ENCODE measurements around the gene SGK1. TPM values are rescaled to one million over a fixed set of nuclear protein-coding genes. Genes with fewer than 3 reads are reported as not detected.

Gene SGK1
- total RNA-seq, 6 donors from 2014 or later: 118 to 426 (median 199) TPM

DNA sequence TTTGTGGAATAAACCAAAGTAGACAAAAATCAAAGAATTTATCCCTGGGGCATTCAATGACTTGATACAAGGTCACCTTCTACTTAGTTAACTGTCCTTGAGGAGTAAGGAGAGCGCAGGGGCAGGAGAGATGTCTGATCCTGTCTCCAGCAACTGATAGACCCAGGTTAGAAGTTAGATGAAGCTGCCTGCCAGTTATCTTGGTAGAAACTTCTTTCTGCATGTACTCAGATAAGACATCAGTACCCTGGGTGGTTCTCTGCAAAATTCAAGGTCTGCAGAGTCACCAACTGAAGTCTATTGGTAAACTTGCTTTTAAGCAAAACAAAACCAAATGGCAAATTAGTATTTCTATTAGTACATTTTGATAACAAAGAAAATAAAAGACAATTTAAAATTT is 2.7 kb downstream of the SGK1 start:
- Histone ChIP-seq H3K4me1 (peaks cover 4 to 17% (median 10%) of the 10 kb centered on the region in 4 donors), H3K27ac (no peak overlapping the region), H3K9me3 (no peaks in the 10 kb centered on the region), H3K27me3 (peaks cover 0 to 3% (median 0%) of the 10 kb centered on the region in 4 donors), H3K4me3 (no peak overlapping the region), H3K36me3 (no peaks in the 10 kb centered on the region)
- TF ChIP-seq POLR2A (IDR thresholded peaks at IDR 0.05) (no peak), POLR2AphosphoS5 (IDR thresholded peaks at IDR 0.05) (no peak), EP300 (IDR thresholded peaks at IDR 0.05) (no peak)
- TF ChIP-seq, protein P1, sequence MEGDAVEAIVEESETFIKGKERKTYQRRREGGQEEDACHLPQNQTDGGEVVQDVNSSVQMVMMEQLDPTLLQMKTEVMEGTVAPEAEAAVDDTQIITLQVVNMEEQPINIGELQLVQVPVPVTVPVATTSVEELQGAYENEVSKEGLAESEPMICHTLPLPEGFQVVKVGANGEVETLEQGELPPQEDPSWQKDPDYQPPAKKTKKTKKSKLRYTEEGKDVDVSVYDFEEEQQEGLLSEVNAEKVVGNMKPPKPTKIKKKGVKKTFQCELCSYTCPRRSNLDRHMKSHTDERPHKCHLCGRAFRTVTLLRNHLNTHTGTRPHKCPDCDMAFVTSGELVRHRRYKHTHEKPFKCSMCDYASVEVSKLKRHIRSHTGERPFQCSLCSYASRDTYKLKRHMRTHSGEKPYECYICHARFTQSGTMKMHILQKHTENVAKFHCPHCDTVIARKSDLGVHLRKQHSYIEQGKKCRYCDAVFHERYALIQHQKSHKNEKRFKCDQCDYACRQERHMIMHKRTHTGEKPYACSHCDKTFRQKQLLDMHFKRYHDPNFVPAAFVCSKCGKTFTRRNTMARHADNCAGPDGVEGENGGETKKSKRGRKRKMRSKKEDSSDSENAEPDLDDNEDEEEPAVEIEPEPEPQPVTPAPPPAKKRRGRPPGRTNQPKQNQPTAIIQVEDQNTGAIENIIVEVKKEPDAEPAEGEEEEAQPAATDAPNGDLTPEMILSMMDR (IDR thresholded peaks at IDR 0.05): no peak
- 90 to 97% methylated on average over 1 of the region's 1 CpG for WGBS, 2 donors
- ATAC-seq (ENCODE audit: low FRiP score in 2 of 2) (no peak), DNase-seq (no peak)

GRCh38 chr6:134314006-134314821 is 3.7 kb downstream of the SGK1 start:
- DNase-seq: no peak
- TF ChIP-seq POLR2A (IDR thresholded peaks at IDR 0.05) (no peak), POLR2AphosphoS5 (IDR thresholded peaks at IDR 0.05) (no peak), EP300 (IDR thresholded peaks at IDR 0.05) (no peak)
- TF ChIP-seq, protein P1 (IDR thresholded peaks at IDR 0.05): no peak
- WGBS, 2 donors: 91 to 93% methylated on average over 4 of the region's 4 CpGs
- ATAC-seq (ENCODE audit: low FRiP score in 2 of 2): no peak
- H3K4me3 ChIP-seq: no peak overlapping the region
- H3K36me3 ChIP-seq: no peaks in the 10 kb centered on the region
- no peaks in the 10 kb centered on the region for H3K9me3 ChIP-seq
- peaks cover 4 to 17% (median 10%) of the 10 kb centered on the region in 4 donors for H3K4me1 ChIP-seq
- H3K27ac ChIP-seq: no peak overlapping the region
- H3K27me3 ChIP-seq: peaks cover 0 to 3% (median 0%) of the 10 kb centered on the region in 4 donors

DNA sequence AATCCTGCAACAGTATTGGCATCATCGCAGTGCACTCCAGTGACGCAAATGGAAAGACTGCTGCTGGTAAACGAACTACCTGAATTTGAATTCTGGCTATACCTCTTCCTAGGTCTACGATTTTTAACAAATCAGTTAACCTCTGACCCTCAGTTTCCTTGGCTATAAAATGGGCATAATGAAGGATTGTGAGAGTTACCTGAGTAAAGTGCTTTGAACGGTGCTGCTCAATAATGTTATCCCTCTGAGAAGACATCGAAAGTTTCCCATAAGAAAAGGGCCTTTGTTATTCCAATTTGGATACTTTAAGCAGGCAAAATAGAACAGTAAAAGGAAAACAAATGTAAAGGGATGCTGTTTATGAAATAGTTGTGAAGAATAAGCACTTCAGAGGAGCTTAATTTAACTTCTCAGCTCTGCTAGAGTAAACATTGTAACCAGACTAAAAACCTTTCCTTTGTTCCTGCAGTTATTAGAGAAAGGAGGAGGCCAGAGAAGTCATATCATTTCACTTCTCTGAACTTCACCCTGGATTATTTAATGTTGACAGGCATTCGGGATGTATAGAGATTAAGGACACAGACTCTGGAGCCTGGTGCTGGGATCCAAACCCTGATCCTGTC is 5.8 kb downstream of the SGK1 start:
- DNase-seq (no peak), ATAC-seq (ENCODE audit: low FRiP score in 2 of 2) (no peak)
- Histone ChIP-seq H3K4me3 (no peak overlapping the region), H3K36me3 (no peaks in the 10 kb centered on the region), H3K27ac (no peak overlapping the region), H3K27me3 (no peaks in the 10 kb centered on the region), H3K9me3 (no peaks in the 10 kb centered on the region), H3K4me1 (peaks cover 0 to under 1% (median 0%) of the 10 kb centered on the region in 4 donors)
- TF ChIP-seq, protein P1 (IDR thresholded peaks at IDR 0.05): no peak
- TF ChIP-seq EP300 (IDR thresholded peaks at IDR 0.05) (no peak), POLR2A (IDR thresholded peaks at IDR 0.05) (no peak), POLR2AphosphoS5 (IDR thresholded peaks at IDR 0.05) (no peak)
- 80 to 84% methylated on average over 7 of the region's 7 CpGs for WGBS, 2 donors

DNA sequence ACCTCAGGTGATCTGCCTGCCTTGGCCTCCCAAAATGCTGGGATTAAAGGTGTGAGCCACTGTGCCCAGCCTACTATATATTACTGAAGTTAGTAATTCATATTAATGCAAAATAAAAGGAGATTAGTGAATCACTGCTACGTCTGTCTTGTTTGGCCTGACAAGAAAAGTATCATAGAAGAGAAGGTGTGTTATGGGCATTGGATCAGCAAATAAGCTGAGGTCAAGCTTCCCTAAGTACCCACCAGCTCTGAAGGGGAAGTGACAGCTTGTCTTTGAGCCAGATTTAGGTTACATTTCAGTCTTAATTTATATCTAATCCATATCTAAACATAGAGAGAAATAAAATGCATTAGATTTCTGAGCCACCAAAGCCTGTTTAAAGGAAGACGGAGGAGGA is 7.1 kb downstream of the SGK1 start:
- Histone ChIP-seq H3K27me3 (no peaks in the 10 kb centered on the region), H3K9me3 (no peaks in the 10 kb centered on the region), H3K27ac (no peak overlapping the region), H3K4me3 (no peak overlapping the region), H3K36me3 (no peaks in the 10 kb centered on the region), H3K4me1 (no peaks in the 10 kb centered on the region)
- ATAC-seq (ENCODE audit: low FRiP score in 2 of 2) (no peak), DNase-seq (no peak)
- WGBS, 2 donors: 76 to 83% methylated on average over 2 of the region's 2 CpGs
- TF ChIP-seq POLR2AphosphoS5 (IDR thresholded peaks at IDR 0.05) (no peak), POLR2A (IDR thresholded peaks at IDR 0.05) (no peak)

- no peak for DNase-seq
- H3K9me3 ChIP-seq: no peaks in the 10 kb centered on the region
- H3K27me3 ChIP-seq: no peaks in the 10 kb centered on the region
- no peak overlapping the region for H3K4me3 ChIP-seq
- no peak for ATAC-seq (ENCODE audit: low FRiP score in 2 of 2)
- TF ChIP-seq, protein P1 (IDR thresholded peaks at IDR 0.05): no peak
- TF ChIP-seq POLR2AphosphoS5 (IDR thresholded peaks at IDR 0.05) (no peak), POLR2A (IDR thresholded peaks at IDR 0.05) (no peak), EP300 (IDR thresholded peaks at IDR 0.05) (no peak)
- H3K27ac ChIP-seq: no peak overlapping the region
- 88 to 91% methylated on average over 5 of the region's 5 CpGs for WGBS, 2 donors
- H3K36me3 ChIP-seq: no peaks in the 10 kb centered on the region
- H3K4me1 ChIP-seq: no peaks in the 10 kb centered on the region
These were observed 7.8 kb downstream of the SGK1 start for GRCh38 chr6:134309983-134310605.
